HCT116 (cell line): Measurements from ENCODE around the gene ITPK1. TPM values are rescaled to one million over a fixed set of nuclear protein-coding genes. Genes with fewer than 3 reads are reported as not detected.

Source experiments
- ATAC-seq: fragments of 200-7000 bp; cut with Tn5 transposase; 2 replicates; pipeline ENCODE4 v1.9.1; 2020; ENCODE audit warnings: mild to moderate bottlenecking, moderate library complexity
- BruUV-seq: library from RNA; stranded (reverse); fragments of 400-500 nt; replicated peaks from 2 replicates; lab custom pipeline; 2021; lab: Mats Ljungman, UMichigan
- CTCF ChIA-PET: fragments of 300-600 bp; sonication (Branson Sonifier 250); formaldehyde crosslinking; loops from one replicate; lab custom pipeline; 2021; ENCODE audit warnings: antibody characterized with exemption; lab: Charles Lee
- POLR2A ChIA-PET: fragments of 300-600, 350-600 bp; sonication (Branson Sonifier 250); formaldehyde crosslinking; loops from one replicate; lab custom pipeline; 2021; ENCODE audit warnings: antibody characterized with exemption; lab: Charles Lee
- RAD21 ChIA-PET, 2 experiments: fragments of 300-600 bp; sonication (Branson Sonifier 250); formaldehyde crosslinking; loops; one replicate each; lab custom pipeline; 2023; ENCODE audit warnings: low total read pairs in 2 of 2; ENCODE audit not compliant: uncharacterized antibody in 2 of 2, unreplicated experiment in 2 of 2, low non-redundant PET in 1 of 2; lab: Charles Lee
- DNase-seq: peaks from one replicate; pipeline ENCODE4 v3.0.0-alpha.2; 2010; ENCODE audit warnings: low read depth, low spot score
- H2AFZ ChIP-seq: fragments of 200-600 bp; shearing (Covaris generic), sonication (generic); 2 replicates; pipeline ENCODE4 v1.6.1; 2017; ENCODE audit warnings: low read depth, mixed run types, mixed read lengths, antibody characterized with exemption, low read length; ENCODE audit not compliant: poor library complexity, severe bottlenecking
- H3K27ac ChIP-seq: 2 replicates; pipeline ENCODE4 v1.5.1; 2012; ENCODE audit warnings: low read depth, low read length
- H3K27me3 ChIP-seq: fragments of 200-600 bp; sonication (generic); 2 replicates; pipeline ENCODE4 v1.6.1; 2016; ENCODE audit warnings: mixed run types, low read length, mixed read lengths; ENCODE audit not compliant: insufficient read depth
- H3K36me3 ChIP-seq, 2 experiments: fragments of 200-500 bp in 1 of 2; fragments of 200-600 bp in 1 of 2; sonication (Bioruptor generic) in 1 of 2; sonication (generic) in 1 of 2; 2 replicates each; pipeline versions ENCODE4 v1.5.1 to v1.6.1; 2014 to 2016; ENCODE audit warnings: low read length in 2 of 2, inconsistent platforms in 1 of 2, mixed read lengths in 1 of 2, mixed run types in 1 of 2; ENCODE audit not compliant: insufficient read depth in 2 of 2, control insufficient read depth in 1 of 2
- H3K4me1 ChIP-seq, 2 experiments: fragments of 200-600 bp in 1 of 2; sonication (generic) in 1 of 2; 2 replicates each; pipeline versions ENCODE4 v1.5.1 to v1.6.1; 2012 to 2017; ENCODE audit warnings: low read length in 2 of 2, inconsistent platforms in 1 of 2, mild to moderate bottlenecking in 1 of 2, mixed read lengths in 1 of 2, mixed run types in 1 of 2, moderate library complexity in 1 of 2; ENCODE audit not compliant: insufficient read depth in 2 of 2, control insufficient read depth in 1 of 2
- H3K4me2 ChIP-seq: fragments of 200-600 bp; sonication (generic); 2 replicates; pipeline ENCODE4 v1.6.1; 2017; ENCODE audit warnings: mixed run types, low read length, mixed read lengths
- H3K4me3 ChIP-seq, 2 experiments: fragments of 200-600 bp in 1 of 2; sonication (generic) in 1 of 2; replicated peaks in 1 of 2; 2 replicates each; pipeline ENCODE4 v1.5.1; 2011 to 2016; ENCODE audit warnings: low read length in 2 of 2, control low read depth in 1 of 2, low read depth in 1 of 2, mild to moderate bottlenecking in 1 of 2, mixed read lengths in 1 of 2, mixed run types in 1 of 2
- H3K79me2 ChIP-seq: fragments of 200-600 bp; sonication (generic); 2 replicates; pipeline ENCODE4 v1.6.1; 2017; ENCODE audit warnings: mild to moderate bottlenecking, mixed run types, low read length, moderate library complexity, mixed read lengths; ENCODE audit not compliant: insufficient read depth
- H3K9ac ChIP-seq: fragments of 200-600 bp; sonication (generic); 2 replicates; pipeline ENCODE4 v1.6.1; 2016; ENCODE audit warnings: low read length, mixed read lengths
- H3K9me2 ChIP-seq: fragments of 200-600 bp; sonication (generic), shearing (Covaris generic); 2 replicates; pipeline ENCODE4 v1.6.1; 2017; ENCODE audit warnings: mixed run types, mild to moderate bottlenecking, moderate library complexity; ENCODE audit not compliant: insufficient read depth
- H3K9me3 ChIP-seq, 2 experiments: fragments of 200-500 bp in 1 of 2; fragments of 200-600 bp in 1 of 2; sonication (Bioruptor generic) in 1 of 2; sonication (generic) in 1 of 2; 2 replicates each; pipeline ENCODE4 v1.6.1; 2014 to 2017; ENCODE audit warnings: low read length in 2 of 2, mixed read lengths in 2 of 2, inconsistent platforms in 1 of 2, low read depth in 1 of 2, mild to moderate bottlenecking in 1 of 2, mixed run types in 1 of 2, moderate library complexity in 1 of 2; ENCODE audit not compliant: control insufficient read depth in 1 of 2, insufficient read depth in 1 of 2
- H4K20me1 ChIP-seq: fragments of 200-600 bp; sonication (generic), shearing (Covaris generic); 2 replicates; pipeline ENCODE4 v1.6.1; 2017; ENCODE audit warnings: mixed run types, mild to moderate bottlenecking, moderate library complexity; ENCODE audit not compliant: insufficient read depth
- CBX3 ChIP-seq: IDR thresholded peaks from 2 replicates; pipeline ENCODE4 v1.6.1; 2012; ENCODE audit warnings: low read depth
- CEBPB ChIP-seq: IDR thresholded peaks from 2 replicates; pipeline ENCODE4 v1.6.1; 2012; ENCODE audit warnings: low read depth
- EGR1 ChIP-seq: IDR thresholded peaks from 2 replicates; pipeline ENCODE4 v1.6.1; 2012; ENCODE audit warnings: low read depth
- ELF1 ChIP-seq: IDR thresholded peaks from 2 replicates; pipeline ENCODE4 v1.6.1; 2012; ENCODE audit warnings: low read depth, borderline replicate concordance
- EZH2phosphoT487 ChIP-seq: fragments of 200-600 bp; IDR thresholded peaks from 2 replicates; pipeline ENCODE4 v1.6.1; 2018; ENCODE audit warnings: antibody characterized with exemption, borderline replicate concordance
- FOSL1 ChIP-seq: IDR thresholded peaks from 2 replicates; pipeline ENCODE4 v1.6.1; 2012; ENCODE audit warnings: low read depth
- MAX ChIP-seq: IDR thresholded peaks from 2 replicates; pipeline ENCODE4 v1.6.1; 2012
- POLR2A ChIP-seq: IDR thresholded peaks from 2 replicates; pipeline ENCODE4 v1.7.0; 2011; ENCODE audit warnings: borderline replicate concordance; ENCODE audit not compliant: insufficient read depth, insufficient read length; ENCODE audit errors: extremely low read depth
- POLR2AphosphoS5 ChIP-seq: IDR thresholded peaks from 2 replicates; pipeline ENCODE4 v1.6.1; 2011; ENCODE audit warnings: mild to moderate bottlenecking, low read depth, low read length, moderate library complexity
- SRF ChIP-seq: IDR thresholded peaks from 2 replicates; pipeline ENCODE4 v1.6.1; 2012; ENCODE audit warnings: low read depth
- TCF7L2 ChIP-seq: IDR thresholded peaks from 2 replicates; pipeline ENCODE4 v1.7.0; 2011; ENCODE audit warnings: borderline replicate concordance, inconsistent platforms; ENCODE audit not compliant: insufficient read depth, insufficient read length; ENCODE audit errors: extremely low read depth
- ZNF274 ChIP-seq: fragments of 200-500 bp; sonication (Bioruptor generic); IDR thresholded peaks from 2 replicates; pipeline ENCODE4 v1.6.1; 2014; ENCODE audit warnings: mild to moderate bottlenecking, low read depth, low read length, inconsistent platforms
- intact Hi-C: fragments of 100-400 bp; cut with micrococcal nuclease; formaldehyde crosslinking; loops from 2 replicates; pipeline ENCODE4 v1.10.0; 2022
- total RNA-seq: library from RNA; stranded (reverse); gene quantifications from one replicate; pipeline ENCODE4 v1.2.1, GENCODE V29; 2021; ENCODE audit not compliant: unreplicated experiment

ITPK1 gene
- total RNA-seq, 1 experiment from 2014 or later, result 70.2 TPM

- TF ChIP-seq MAX (no peak), ELF1 (no peak), POLR2A (no peak), EGR1 (no peak), FOSL1 (no peak), EZH2phosphoT487 (no peak), CEBPB (no peak), SRF (no peak), ZNF274 (no peak), POLR2AphosphoS5 (no peak), CBX3 (no peak), TCF7L2 (no peak)
- no peak overlapping the region for H3K9ac ChIP-seq
- H3K4me3 ChIP-seq, result no peak overlapping the region
- no peaks in the 10 kb centered on the region for H3K9me2 ChIP-seq
- H3K4me1 ChIP-seq, result peaks cover 7 to 17% of the 10 kb centered on the region in 2 experiments; a peak in 3 of 4 replicates
- no peaks in the 10 kb centered on the region; a peak in 1 of 4 replicates for H3K36me3 ChIP-seq
- DNase-seq (no peak), ATAC-seq (no peak)
- H3K9me3 ChIP-seq, result no peaks in the 10 kb centered on the region
- no peaks in the 10 kb centered on the region for H3K79me2 ChIP-seq
- no peak overlapping the region for H3K27ac ChIP-seq
- no peak overlapping the region for H3K4me2 ChIP-seq
- BruUV-seq, result no TSS peak
- intact Hi-C loops, result no loop called here
- no peak overlapping the region for H2AFZ ChIP-seq
- no peaks in the 10 kb centered on the region for H4K20me1 ChIP-seq
- no peaks in the 10 kb centered on the region for H3K27me3 ChIP-seq
- ChIA-PET POLR2A (no interaction called here), RAD21 (no interaction called here), CTCF (no interaction called here)
These were observed 176.6 kb downstream of the ITPK1 start for GRCh38 chr14:92938890-92939671.
